AG10803 (cell line): ENCODE measurements around the gene DLGAP1.
A peak's percentile ranks its signal among the peaks of the same experiment; 100 is the strongest.

Experiments
- DNase-seq: peaks from one replicate; pipeline ENCODE4 v3.0.0; 2010; ENCODE audit warnings: low read depth
- H3K4me3 ChIP-seq: 2 replicates; pipeline ENCODE4 v1.5.1; 2011; ENCODE audit warnings: mild to moderate bottlenecking, low read length, control low read depth
- CTCF ChIP-seq: conservative IDR thresholded peaks from 2 replicates; pipeline ENCODE4 v1.5.1; 2011; ENCODE audit warnings: mild to moderate bottlenecking, low read length, control low read depth, inconsistent platforms

The DLGAP1 gene

GRCh38 chr18:3879836-3880120 lies 575.3 kb downstream of the DLGAP1 start:
- TF ChIP-seq CTCF, result no peak
- no peak for DNase-seq
- H3K4me3 ChIP-seq, result no peak overlapping the region

- no peak for TF ChIP-seq CTCF
- H3K4me3 ChIP-seq, result no peak overlapping the region
- no peak for DNase-seq
Observed at GRCh38 chr18:3879114-3879835, 575.8 kb downstream of the DLGAP1 start.

GRCh38 chr18:3878401-3878800 lies 576.7 kb downstream of the DLGAP1 start:
- no peak for DNase-seq
- TF ChIP-seq CTCF, result no peak
- H3K4me3 ChIP-seq, result no peak overlapping the region

GRCh38 chr18:3877678-3878077 lies 577.4 kb downstream of the DLGAP1 start:
- DNase-seq, result peak; percentile 59
- no peak overlapping the region for H3K4me3 ChIP-seq
- no peak for TF ChIP-seq CTCF

GRCh38 chr18:3875961-3876360 lies 579.1 kb downstream of the DLGAP1 start:
- no peak overlapping the region for H3K4me3 ChIP-seq
- DNase-seq, result no peak
- no peak for TF ChIP-seq CTCF

- H3K4me3 ChIP-seq, result no peak overlapping the region
- no peak for TF ChIP-seq CTCF
- no peak for DNase-seq
Observed at GRCh38 chr18:3875376-3875775, 579.7 kb downstream of the DLGAP1 start.

- TF ChIP-seq CTCF, result no peak
- DNase-seq, result no peak
- no peak overlapping the region for H3K4me3 ChIP-seq
Observed at GRCh38 chr18:3874581-3874980, 580.5 kb downstream of the DLGAP1 start.
